SK-N-SH treated with all-trans-retinoic acid at 6 μM for 48 hours (cell line): Measurements from ENCODE around the gene UQCRC2.
"Not testable (repeated sequence)": the region's sequence is repeated elsewhere in the genome, so short reads cannot be mapped to it uniquely, and the experiment has no call there.

Source experiments
- CSDC2 ChIP-seq: fragments of 250-450 bp; sonication (Bioruptor Pico); IDR thresholded peaks from 2 replicates; pipeline ENCODE4 v1.5.0; 2020; ENCODE audit warnings: mild to moderate bottlenecking, moderate library complexity
- ISL1 ChIP-seq: fragments of 250-450 bp; sonication (Bioruptor Pico); IDR thresholded peaks from 2 replicates; pipeline ENCODE4 v2.1.2; 2022; ENCODE audit warnings: mild to moderate bottlenecking, moderate library complexity
- RARB ChIP-seq: fragments of 250-450 bp; sonication (Bioruptor Pico); IDR thresholded peaks from 2 replicates; pipeline ENCODE4 v1.8.0; 2021; ENCODE audit warnings: mild to moderate bottlenecking, moderate library complexity
- TCF4 ChIP-seq: fragments of 250-450 bp; sonication (Bioruptor Pico); IDR thresholded peaks from 2 replicates; pipeline ENCODE4 v1.8.0; 2021; ENCODE audit warnings: mild to moderate bottlenecking, moderate library complexity, borderline replicate concordance
- ZC3H10 ChIP-seq: fragments of 250-450 bp; sonication (Bioruptor Pico); IDR thresholded peaks from 2 replicates; pipeline ENCODE4 v1.5.1; 2021; ENCODE audit warnings: mild to moderate bottlenecking, moderate library complexity
- ZFP3 ChIP-seq: fragments of 250-450 bp; sonication (Bioruptor Pico); IDR thresholded peaks from 2 replicates; pipeline ENCODE4 v1.5.0; 2020; ENCODE audit warnings: mild to moderate bottlenecking, moderate library complexity
- ZNF565 ChIP-seq: fragments of 450-650 bp; formaldehyde crosslinking; conservative IDR thresholded peaks from 2 replicates; pipeline ENCODE4 v1.5.0; 2020; ENCODE audit warnings: low read depth, mild to moderate bottlenecking, moderate library complexity
- ZNF70 ChIP-seq: fragments of 450-650 bp; formaldehyde crosslinking; IDR thresholded peaks from 2 replicates; pipeline ENCODE4 v1.5.0; 2020; ENCODE audit warnings: mild to moderate bottlenecking, moderate library complexity
- TF ChIP-seq, protein P1 (sequence below): fragments of 250-450 bp; sonication (Bioruptor Pico); IDR thresholded peaks from 2 replicates; pipeline ENCODE4 v1.5.1; 2021; ENCODE audit warnings: mild to moderate bottlenecking, moderate library complexity
- TF ChIP-seq, protein P2 (sequence below): fragments of 250-450 bp; sonication (Bioruptor Pico); IDR thresholded peaks from 2 replicates; pipeline ENCODE4 v1.8.0; 2021; ENCODE audit warnings: low read depth, mild to moderate bottlenecking, moderate library complexity, borderline replicate concordance
- TF ChIP-seq, protein P3 (sequence below): fragments of 250-450 bp; sonication (Bioruptor Pico); IDR thresholded peaks from 2 replicates; pipeline ENCODE4 v1.5.1; 2020; ENCODE audit warnings: low read depth, mild to moderate bottlenecking, moderate library complexity

DNA sequence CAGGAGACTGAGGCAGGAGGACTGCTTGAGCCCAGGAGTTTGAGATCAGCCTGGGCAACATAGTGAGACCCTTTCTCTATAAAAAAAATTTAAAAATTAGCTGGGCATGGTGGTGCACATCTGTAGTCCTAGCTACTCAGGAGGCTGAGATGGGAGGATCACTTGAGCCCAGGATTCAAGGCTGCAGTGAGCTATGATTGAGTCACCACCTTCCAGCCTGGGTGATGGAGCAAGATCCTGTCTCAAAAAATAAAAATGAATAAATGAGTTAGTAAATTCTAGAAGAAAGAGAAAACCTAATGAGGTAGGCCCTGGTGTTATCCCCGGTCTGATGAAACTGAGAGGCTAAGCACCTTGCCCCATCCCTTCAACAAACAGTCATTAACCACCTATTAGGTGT is 48.9 kb downstream of the UQCRC2 start:
- TF ChIP-seq, protein P1, sequence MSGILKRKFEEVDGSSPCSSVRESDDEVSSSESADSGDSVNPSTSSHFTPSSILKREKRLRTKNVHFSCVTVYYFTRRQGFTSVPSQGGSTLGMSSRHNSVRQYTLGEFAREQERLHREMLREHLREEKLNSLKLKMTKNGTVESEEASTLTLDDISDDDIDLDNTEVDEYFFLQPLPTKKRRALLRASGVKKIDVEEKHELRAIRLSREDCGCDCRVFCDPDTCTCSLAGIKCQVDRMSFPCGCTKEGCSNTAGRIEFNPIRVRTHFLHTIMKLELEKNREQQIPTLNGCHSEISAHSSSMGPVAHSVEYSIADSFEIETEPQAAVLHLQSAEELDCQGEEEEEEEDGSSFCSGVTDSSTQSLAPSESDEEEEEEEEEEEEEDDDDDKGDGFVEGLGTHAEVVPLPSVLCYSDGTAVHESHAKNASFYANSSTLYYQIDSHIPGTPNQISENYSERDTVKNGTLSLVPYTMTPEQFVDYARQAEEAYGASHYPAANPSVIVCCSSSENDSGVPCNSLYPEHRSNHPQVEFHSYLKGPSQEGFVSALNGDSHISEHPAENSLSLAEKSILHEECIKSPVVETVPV: not testable (repeated sequence)
- not testable (repeated sequence) for TF ChIP-seq TCF4 (CRISPR knock-in tag); ISL1; ZFP3 (CRISPR knock-in tag); ZC3H10 (CRISPR knock-in tag); ZNF70 (CRISPR knock-in tag); ZNF565 (CRISPR knock-in tag); CSDC2 (CRISPR knock-in tag); RARB (CRISPR knock-in tag)
- TF ChIP-seq, protein P2, sequence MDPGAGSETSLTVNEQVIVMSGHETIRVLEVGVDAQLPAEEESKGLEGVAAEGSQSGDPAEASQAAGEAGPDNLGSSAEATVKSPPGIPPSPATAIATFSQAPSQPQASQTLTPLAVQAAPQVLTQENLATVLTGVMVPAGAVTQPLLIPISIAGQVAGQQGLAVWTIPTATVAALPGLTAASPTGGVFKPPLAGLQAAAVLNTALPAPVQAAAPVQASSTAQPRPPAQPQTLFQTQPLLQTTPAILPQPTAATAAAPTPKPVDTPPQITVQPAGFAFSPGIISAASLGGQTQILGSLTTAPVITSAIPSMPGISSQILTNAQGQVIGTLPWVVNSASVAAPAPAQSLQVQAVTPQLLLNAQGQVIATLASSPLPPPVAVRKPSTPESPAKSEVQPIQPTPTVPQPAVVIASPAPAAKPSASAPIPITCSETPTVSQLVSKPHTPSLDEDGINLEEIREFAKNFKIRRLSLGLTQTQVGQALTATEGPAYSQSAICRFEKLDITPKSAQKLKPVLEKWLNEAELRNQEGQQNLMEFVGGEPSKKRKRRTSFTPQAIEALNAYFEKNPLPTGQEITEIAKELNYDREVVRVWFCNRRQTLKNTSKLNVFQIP (CRISPR knock-in tag): not testable (repeated sequence)
- TF ChIP-seq, protein P3, sequence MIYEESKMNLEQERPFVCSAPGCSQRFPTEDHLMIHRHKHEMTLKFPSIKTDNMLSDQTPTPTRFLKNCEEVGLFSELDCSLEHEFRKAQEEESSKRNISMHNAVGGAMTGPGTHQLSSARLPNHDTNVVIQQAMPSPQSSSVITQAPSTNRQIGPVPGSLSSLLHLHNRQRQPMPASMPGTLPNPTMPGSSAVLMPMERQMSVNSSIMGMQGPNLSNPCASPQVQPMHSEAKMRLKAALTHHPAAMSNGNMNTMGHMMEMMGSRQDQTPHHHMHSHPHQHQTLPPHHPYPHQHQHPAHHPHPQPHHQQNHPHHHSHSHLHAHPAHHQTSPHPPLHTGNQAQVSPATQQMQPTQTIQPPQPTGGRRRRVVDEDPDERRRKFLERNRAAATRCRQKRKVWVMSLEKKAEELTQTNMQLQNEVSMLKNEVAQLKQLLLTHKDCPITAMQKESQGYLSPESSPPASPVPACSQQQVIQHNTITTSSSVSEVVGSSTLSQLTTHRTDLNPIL (CRISPR knock-in tag): not testable (repeated sequence)
